Measurements from ENCODE around the gene LCA5L. TPM values are rescaled to one million over a fixed set of nuclear protein-coding genes. Genes with fewer than 3 reads are reported as not detected.

LCA5L gene
- total RNA-seq, 4 donors from 2014 or later: 2.3 to 7.9 (median 4.9) TPM

DNA sequence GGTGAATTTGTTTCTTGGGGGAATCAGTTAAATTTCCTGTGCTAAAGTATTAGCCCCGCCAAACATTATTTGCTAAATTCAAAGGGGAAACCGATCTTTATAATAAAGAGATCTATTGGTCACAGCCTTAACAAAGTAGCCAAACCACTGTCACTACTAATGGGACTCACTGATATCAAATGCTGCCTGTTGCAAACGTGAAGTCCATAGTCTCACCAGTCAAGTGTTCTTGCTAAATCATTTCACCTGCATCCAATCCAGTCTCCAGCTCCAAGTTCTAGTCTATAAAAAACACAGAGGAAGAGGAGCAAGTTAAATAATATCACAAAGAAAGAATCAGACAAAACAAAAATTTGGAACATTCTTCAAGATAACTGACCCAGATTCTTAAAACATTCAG lies 36.3 kb upstream of the LCA5L start:
- H3K27me3 ChIP-seq: no peaks in the 10 kb centered on the region
- H3K4me3 ChIP-seq: peak overlapping the region in 1 of 4 donors; percentile 8
- peak; percentile 30 to 39 for DNase-seq
- peaks cover 48% of the 10 kb centered on the region in 2 donors for H3K4me1 ChIP-seq
- no peaks in the 10 kb centered on the region for H3K36me3 ChIP-seq
- TF ChIP-seq, protein P1, sequence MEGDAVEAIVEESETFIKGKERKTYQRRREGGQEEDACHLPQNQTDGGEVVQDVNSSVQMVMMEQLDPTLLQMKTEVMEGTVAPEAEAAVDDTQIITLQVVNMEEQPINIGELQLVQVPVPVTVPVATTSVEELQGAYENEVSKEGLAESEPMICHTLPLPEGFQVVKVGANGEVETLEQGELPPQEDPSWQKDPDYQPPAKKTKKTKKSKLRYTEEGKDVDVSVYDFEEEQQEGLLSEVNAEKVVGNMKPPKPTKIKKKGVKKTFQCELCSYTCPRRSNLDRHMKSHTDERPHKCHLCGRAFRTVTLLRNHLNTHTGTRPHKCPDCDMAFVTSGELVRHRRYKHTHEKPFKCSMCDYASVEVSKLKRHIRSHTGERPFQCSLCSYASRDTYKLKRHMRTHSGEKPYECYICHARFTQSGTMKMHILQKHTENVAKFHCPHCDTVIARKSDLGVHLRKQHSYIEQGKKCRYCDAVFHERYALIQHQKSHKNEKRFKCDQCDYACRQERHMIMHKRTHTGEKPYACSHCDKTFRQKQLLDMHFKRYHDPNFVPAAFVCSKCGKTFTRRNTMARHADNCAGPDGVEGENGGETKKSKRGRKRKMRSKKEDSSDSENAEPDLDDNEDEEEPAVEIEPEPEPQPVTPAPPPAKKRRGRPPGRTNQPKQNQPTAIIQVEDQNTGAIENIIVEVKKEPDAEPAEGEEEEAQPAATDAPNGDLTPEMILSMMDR (IDR thresholded peaks at IDR 0.05 in 4 of 5, conservative IDR thresholded peaks at IDR 0.05 in 1 of 5): no peak
- peak in 1 of 2 donors; percentile 48 for TF ChIP-seq POLR2A (IDR thresholded peaks at IDR 0.05)
- no peaks in the 10 kb centered on the region for H3K9me3 ChIP-seq
- intact Hi-C loops (cut with DNase I; ENCODE audit: low total_unique reads): no loop called here
- peak; percentile 75 to 89 for ATAC-seq
- H3K27ac ChIP-seq: peak overlapping the region; percentile 79 to 89 (median 85)
- in situ Hi-C loops (cut with MboI; ENCODE audit: low sequenced_read_pairs in 4 of 4): no loop called here

DNA sequence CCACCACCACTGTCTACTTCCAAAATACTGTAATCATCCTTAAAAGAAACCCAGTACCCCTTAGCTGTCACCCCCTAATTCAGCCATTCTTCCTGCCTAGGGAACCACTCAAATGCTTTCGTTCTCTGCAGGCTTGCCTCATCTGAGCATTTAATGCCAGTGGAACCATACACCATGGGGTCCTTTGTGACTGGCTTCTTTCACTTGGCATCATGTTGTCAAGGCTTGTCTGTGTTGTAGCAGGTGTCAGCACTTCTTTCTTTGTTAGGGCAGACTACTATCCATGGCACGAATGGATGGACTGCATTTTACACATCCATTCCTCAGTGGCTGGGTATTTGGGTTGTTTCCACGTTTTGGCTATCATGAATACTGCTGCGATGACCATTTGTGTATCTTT lies 34.7 kb upstream of the LCA5L start:
- DNase-seq (no peak), ATAC-seq (no peak)
- Histone ChIP-seq H3K4me3 (no peak overlapping the region), H3K27ac (peak overlapping the region; percentile 79 to 89 (median 85)), H3K36me3 (peaks cover 0 to 3% of the 10 kb centered on the region in 2 donors), H3K9me3 (no peaks in the 10 kb centered on the region), H3K4me1 (peaks cover 46% of the 10 kb centered on the region in 2 donors), H3K27me3 (no peaks in the 10 kb centered on the region)
- TF ChIP-seq, protein P1 (IDR thresholded peaks at IDR 0.05 in 4 of 5, conservative IDR thresholded peaks at IDR 0.05 in 1 of 5): no peak
- TF ChIP-seq POLR2A (IDR thresholded peaks at IDR 0.05): no peak
- in situ Hi-C loops (cut with MboI; ENCODE audit: low sequenced_read_pairs in 4 of 4) (no loop called here), intact Hi-C loops (cut with DNase I; ENCODE audit: low total_unique reads) (no loop called here)

DNA sequence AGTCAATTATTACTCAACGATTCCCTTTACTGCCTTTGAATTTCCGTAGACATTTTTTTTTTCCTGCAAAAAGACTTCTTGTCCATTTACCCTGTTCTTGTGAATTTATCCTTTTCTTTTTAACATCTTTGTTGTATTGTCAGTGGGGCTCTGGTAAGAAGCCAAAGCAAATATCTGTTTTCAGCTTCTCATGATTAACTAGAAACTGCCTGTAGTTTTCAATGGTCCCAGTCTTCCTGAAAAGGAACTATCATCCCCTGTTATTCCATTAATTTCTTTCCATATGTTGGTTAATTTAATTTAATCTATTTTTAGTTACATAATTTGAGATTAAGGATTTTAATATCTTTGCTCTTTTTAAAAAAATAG lies 34.2 kb upstream of the LCA5L start:
- intact Hi-C loops (cut with DNase I; ENCODE audit: low total_unique reads) (no loop called here), in situ Hi-C loops (cut with MboI; ENCODE audit: low sequenced_read_pairs in 4 of 4) (no loop called here)
- peaks cover 0 to 3% of the 10 kb centered on the region in 2 donors for H3K36me3 ChIP-seq
- peak overlapping the region in 3 of 4 donors; percentile 79 to 89 (median 83) for H3K27ac ChIP-seq
- DNase-seq (no peak), ATAC-seq (no peak)
- H3K4me1 ChIP-seq: peaks cover 42 to 46% of the 10 kb centered on the region in 2 donors
- H3K27me3 ChIP-seq: no peaks in the 10 kb centered on the region
- H3K9me3 ChIP-seq: no peaks in the 10 kb centered on the region
- no peak overlapping the region for H3K4me3 ChIP-seq
- no peak for TF ChIP-seq POLR2A (IDR thresholded peaks at IDR 0.05)
- TF ChIP-seq, protein P1 (IDR thresholded peaks at IDR 0.05 in 4 of 5, conservative IDR thresholded peaks at IDR 0.05 in 1 of 5): no peak

DNA sequence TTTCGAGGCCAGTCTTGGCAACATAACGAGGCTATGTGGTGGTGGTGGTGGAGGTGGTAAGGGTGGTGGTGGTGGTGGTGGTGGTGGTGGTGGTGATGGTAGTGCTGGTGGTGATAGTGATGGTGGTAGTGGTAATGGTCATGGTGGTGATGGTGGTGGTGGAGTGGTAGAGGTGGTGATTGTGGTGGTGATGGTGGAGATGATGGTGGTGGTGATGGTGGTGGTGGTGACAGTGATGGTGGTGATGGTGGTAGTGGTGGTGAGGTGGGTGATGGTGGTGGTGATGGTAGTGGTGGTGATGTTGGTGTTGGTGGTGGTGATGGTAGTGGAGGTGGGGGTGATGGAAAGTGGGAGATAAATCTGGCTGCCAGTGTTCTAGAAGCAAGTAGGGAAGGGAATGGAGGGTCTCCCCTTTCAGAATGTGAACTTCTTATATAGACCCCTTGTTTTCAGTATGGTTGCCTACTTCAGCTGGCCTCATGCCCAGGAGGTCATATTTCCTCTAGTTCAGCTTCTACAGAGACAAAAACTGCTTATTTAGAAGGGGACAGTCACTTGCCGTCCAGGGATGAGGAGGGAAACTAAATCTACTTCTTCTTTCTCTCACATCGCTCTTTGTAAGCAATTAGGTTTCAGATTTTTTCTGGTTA lies 33.7 kb upstream of the LCA5L start:
- Histone ChIP-seq H3K36me3 (peaks cover 0 to 3% of the 10 kb centered on the region in 2 donors), H3K27me3 (no peaks in the 10 kb centered on the region), H3K27ac (peak overlapping the region in 3 of 4 donors; percentile 79 to 89 (median 83)), H3K4me1 (peaks cover 36 to 45% of the 10 kb centered on the region in 2 donors), H3K9me3 (no peaks in the 10 kb centered on the region), H3K4me3 (no peak overlapping the region)
- ATAC-seq (no peak), DNase-seq (no peak)
- intact Hi-C loops (cut with DNase I; ENCODE audit: low total_unique reads): no loop called here
- TF ChIP-seq POLR2A (IDR thresholded peaks at IDR 0.05): no peak
- TF ChIP-seq, protein P1 (IDR thresholded peaks at IDR 0.05 in 4 of 5, conservative IDR thresholded peaks at IDR 0.05 in 1 of 5): no peak
- in situ Hi-C loops (cut with MboI; ENCODE audit: low sequenced_read_pairs in 4 of 4): no loop called here

Data from gastrocnemius medialis (tissue), 4 donors.